Colon (tissue), 2 donors: ENCODE measurements around the gene GGT6.
"Not testable (repeated sequence)": the region's sequence is repeated elsewhere in the genome, so short reads cannot be mapped to it uniquely, and the experiment has no call there.

Source experiments
- FAIRE-seq: peaks from 2 replicates; lab custom pipeline; 2012; peaks lifted over from hg19 to GRCh38; lab: Jason Lieb, UNC
- donor health status: control.
- donor health status: control.

The GGT6 gene

DNA sequence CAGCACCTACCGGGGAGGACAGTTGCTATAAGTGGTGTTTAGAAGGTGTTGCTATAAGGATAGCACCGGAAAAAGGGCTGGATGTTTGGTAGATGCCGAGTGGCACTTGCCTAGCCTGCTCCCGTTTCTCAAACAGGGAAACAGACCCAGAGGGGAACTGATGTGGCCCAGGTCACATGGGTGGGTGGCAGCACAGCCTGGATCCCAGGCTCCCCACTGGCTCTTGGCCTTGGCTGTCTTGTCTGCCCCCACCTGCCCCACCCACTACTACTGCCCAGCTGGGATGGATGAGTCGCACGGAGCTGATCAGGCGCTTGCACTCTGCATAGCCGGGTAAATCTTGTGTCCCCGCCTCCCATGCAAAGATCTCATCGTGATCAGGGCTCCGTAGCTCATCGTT lies 31.2 kb upstream of the GGT6 start:
- FAIRE-seq, result no peak

DNA sequence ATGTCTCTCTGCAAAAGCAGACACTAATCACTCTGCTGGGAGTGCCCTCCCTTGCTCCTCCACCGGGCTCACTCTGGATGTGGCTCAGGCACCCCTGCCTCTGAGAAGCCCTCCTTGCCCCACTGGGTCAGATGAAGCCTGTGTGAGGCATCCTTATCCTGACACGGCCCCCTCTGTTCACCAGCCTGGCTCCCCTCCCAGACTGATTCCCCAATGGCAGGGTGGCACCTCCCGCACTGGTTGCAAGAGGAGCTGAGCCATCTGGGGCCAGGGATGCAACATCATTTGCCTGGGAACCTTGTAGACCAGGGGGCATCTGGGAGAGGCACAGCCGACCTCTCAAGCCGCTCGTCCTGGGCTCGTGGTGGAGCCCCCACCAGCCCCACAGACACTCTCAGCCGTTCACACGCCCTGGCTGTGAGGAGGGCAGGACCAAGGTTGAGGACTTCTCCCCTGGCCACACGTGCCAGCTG lies 30.6 kb upstream of the GGT6 start:
- FAIRE-seq, result no peak

DNA sequence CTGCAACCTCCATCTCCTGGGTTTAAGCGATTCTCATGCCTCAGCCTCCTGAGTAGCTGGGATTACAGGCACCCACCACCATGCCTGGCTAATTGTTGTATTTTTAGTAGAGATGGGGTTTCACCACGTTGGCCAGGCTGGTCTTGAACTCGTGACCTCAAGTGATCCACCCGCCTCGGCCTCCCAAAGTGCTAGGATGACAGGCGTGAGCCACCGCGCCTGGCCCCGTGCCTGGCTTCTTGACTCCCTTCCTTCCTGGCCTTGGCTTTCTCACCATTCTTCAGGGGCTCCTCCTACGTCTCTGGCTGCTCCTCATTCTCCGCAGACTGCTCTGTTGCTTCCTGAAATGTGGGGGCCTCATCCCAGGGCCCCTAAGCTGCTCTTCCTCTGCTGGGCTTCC lies 29.7 kb upstream of the GGT6 start:
- FAIRE-seq, result not testable (repeated sequence)

DNA sequence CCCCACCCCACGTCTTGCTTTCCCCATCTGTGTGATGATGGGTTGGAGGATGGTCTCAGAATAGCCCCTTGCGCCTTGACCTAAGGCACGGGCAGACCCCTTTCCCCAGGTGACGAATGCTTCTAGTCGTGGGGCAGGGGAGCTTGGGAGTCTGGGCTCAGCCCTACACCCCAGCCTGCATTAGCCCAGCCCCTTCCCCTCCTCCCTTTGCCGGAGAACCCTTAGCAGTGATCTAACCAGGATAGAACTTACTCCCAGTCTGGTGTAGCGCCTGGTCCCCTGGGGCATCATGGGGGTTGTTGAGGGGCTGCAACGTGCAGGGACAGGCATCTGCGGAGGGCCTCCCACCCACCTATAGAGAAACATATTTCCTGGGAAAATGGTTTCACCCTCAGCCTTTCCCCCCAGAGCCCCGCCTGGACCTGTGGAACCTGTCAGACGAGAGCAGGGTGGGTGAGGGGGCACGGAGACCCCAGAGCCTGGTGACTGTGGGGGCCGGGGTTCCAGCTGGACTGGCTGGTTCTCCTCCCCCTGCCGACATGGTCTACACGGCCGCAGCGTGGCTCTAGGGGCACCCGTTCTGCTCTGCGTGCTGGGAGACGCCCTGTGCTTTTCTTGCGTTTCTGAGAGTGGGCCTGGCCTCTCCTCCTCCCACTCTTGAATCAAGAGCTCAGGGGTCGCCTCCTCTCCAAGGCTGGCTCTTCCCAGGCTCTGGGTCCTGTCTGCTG lies 28.7 kb upstream of the GGT6 start:
- FAIRE-seq, result no peak

- no peak for FAIRE-seq
These were observed 28.0 kb upstream of the GGT6 start for GRCh38 chr17:4588391-4588790.

DNA sequence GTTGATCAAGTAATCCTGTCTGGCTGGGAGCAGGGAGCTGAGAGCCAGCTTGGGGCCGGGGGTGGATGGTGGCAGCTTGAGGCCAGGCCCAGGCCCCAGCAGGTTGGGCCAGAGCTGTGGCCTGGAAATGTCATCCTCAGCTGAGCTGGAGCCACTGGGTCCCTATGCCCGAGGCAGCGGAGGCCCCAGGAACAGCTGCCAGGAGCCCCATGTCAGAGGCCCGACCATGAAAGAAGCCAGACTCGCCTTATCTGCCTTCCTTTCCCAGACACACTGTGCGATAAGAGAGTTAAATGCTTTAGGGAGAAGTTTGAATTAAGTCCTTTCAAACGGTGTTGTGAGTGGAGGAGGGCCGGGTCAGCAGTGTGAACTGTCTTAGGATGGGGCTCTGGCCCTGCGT lies 27.4 kb upstream of the GGT6 start:
- FAIRE-seq, result no peak

DNA sequence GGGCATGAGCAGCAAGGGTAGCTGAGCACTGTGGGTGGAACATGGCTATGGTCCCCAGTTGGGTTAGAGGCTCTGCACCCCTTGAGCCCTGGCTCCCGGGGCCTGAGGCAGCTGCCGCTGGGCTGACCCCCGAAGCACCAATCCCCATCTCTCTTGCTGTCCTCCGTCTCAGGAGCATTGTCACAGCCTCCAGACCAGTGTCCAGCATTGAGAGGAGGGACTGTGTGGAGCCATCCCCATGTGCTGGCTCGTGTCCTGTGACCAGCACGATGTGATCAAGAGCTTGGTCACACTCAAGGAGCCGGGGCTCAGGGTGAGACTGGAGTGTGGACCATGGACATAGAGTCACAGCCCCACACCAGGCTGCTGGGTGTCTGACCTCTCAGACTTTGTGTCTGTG lies 26.8 kb upstream of the GGT6 start:
- FAIRE-seq, result no peak

GRCh38 chr17:4586043-4586442 lies 25.7 kb upstream of the GGT6 start:
- FAIRE-seq, result no peak

DNA sequence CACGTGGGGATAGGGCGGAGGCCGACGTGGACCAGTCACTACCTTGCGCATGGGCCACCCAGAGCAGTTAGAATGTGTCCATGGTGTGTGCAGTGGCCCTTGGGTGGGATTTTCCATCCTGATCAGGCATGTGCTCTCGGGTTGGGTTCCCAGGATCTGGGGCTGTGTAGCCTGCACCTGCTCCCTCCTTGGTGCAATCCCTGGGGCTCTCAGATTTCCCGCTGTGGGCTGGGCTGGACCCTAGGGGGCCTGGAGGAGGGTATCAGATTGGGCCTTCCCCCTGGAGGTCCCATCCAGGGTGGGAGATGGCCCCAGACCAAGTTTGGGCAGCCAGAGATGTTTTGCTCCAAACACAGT lies 25.2 kb upstream of the GGT6 start:
- no peak for FAIRE-seq

GRCh38 chr17:4584917-4585637 lies 24.7 kb upstream of the GGT6 start:
- FAIRE-seq, result no peak

DNA sequence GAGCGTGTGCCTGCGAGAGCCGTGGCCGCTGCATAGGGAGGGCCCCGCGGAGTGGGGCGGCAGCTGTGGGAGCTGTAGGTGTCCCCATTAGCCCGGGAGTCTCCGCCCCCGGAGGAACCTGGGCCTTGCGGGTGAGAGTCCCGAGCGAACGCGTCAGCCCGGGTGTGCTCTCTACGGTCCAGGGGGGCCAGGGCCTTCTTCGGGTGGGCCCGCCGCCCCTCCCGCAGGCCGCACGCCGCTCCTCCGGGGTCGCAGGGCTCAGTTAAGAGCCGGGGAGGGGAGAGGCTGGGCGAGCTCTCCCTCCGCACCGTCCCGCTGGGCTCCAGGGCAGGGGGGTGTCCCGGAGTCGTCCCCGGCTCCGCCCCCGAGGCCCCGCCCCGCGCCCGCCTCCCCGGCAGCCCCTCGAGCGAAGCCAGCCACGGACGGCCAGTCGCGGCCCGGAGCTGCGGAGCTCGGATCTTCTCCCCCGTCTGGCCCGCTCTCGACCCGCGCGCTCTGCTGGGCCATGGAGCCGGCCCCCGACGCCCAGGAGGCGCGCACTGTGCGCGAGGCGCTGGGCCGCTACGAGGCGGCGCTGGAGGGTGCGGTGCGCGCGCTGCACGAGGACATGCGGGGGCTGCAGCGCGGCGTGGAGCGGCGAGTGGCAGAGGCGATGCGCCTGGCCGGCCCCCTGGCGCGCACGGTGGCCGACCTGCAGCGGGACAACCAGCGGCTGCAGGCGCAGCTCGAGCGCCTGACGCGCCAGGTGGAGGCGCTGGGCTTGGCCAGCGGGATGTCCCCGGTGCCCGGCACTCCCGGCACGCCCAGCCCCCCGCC lies 23.9 kb upstream of the GGT6 start, which contains the start of gene SMTNL2:
SMTNL2 (plus strand) TSS at position 429 of the 816 bp plus-strand sequence; CDS start at position 506, 77 bp downstream.
- FAIRE-seq, result no peak

- no peak for FAIRE-seq
These were observed 23.4 kb upstream of the GGT6 start for GRCh38 chr17:4583782-4584100.

DNA sequence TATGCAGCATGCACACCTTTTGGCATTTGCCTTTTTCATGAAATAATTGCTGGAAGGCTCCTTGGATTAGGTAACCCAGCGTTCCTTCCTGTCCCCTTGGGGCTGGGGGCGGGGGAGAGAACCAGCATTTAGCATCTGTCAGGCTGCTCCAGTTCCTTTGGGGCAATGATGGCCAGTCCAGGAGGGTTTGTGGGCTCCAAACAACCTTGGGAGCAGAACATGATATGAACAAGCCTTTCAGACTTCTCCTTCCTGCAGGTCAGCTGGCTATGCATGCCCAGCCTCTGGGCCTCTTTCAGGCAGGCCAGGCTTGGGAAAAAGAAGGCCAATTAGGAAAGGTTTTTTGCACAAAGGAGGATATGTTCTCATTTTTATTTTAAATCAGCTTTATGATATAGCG lies 22.8 kb upstream of the GGT6 start:
- FAIRE-seq, result no peak

DNA sequence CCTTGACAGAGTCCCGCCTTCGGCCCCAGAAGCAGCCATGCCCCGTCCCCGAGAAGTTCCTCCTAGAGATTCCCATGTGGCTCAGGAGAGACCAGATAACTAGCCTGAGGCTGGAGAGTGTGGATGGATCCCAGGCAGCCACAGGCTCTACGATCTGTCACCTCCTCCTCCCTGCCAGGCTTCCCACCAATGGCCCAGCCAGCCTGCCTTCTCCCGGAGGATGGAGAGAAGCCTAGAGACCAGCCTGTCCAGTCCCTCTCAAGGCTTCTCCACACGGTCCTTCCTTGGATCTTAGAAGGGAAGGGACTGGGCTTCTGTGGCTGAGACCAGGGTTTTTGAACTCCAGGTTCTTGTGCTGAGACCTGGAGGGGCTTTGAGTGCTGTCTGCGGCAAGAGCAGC lies 22.3 kb upstream of the GGT6 start:
- no peak for FAIRE-seq

DNA sequence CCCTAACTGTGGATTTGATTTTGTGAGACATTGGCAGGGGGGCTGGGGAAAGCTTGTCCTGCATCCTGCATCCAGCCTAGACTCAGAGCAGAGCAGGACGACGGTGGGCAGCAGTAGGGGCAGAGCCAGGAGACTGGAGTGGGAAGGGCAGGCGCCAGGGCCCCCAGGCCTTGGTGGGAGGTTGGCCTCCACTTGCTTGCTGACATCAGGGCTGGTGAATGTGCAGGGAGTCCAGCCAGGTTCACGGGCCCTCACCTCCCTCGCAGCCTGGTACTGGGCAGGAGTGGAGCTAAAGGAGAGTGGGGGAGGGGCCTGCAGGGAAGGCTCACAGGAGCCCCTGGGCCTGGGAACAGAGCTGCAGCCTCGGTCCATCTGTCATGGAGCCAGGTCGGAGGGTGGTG lies 21.7 kb upstream of the GGT6 start:
- no peak for FAIRE-seq

GRCh38 chr17:4580291-4580690 lies 19.9 kb upstream of the GGT6 start:
- FAIRE-seq, result no peak

DNA sequence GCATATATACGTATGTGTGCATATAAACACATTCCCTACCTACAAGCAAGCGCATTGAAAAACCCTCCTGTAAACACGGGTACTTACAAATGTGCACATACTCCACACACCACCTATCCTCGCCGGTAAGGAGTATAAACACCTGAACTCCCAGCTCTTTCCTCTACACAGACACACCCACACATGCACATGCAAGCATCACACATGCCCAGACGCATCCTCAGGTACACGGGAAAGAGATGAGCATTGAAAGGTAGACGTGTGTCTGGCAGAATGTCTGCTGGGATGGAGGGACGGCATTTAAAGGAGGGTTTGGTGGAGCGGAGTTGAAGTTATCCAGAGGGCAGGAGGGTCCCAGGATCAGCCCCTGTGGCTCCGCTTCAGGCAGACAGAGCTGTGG lies 19.3 kb upstream of the GGT6 start:
- no peak for FAIRE-seq

DNA sequence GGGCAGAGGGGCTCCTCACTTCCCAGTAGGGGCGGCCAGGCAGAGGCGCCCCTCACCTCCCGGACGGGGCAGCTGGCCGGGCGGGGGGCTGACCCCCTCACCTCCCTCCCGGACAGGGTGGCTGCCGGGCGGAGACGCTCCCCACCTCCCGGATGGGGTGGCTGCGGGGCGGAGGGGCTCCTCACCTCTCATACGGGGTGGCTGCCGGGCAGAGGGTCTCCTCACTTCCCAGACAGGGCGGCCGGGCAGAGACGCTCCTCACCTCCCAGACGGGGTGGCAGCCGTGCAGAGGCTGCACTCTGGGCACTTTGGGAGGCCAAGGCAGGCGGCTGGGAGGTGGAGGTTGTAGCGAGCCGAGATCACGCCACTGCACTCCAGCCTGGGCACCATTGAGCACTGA lies 18.0 kb upstream of the GGT6 start:
- FAIRE-seq, result not testable (repeated sequence)

DNA sequence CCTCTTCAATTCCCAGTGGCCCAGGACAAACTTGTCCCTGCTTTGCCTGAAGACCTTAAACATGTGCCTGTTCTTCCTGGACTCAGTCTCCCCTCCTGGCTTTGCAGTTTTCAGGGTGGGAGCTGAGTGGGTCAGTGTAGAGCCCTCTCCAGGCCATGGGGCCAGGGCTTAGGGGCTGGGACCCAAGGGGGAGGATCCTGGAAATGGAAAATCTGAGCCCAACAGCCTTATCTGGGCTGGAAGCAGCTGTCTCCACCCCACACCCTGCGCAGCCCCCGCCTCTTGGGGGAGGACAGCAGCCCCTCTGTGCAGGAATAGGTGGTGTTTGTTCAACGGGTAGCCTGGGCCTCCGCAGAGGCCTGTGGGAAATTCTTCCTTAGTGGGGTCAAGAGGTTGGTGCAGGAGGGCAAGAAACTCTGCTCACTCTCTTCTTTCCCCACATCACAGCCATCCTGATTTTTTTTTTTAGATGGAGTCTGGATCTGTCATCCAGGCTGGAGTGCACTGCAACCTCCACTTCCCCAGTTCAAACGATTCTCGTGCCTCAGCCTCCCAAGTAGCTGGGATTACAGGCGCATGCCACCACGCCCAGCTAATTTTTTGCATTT lies 17.1 kb upstream of the GGT6 start:
- no peak for FAIRE-seq

DNA sequence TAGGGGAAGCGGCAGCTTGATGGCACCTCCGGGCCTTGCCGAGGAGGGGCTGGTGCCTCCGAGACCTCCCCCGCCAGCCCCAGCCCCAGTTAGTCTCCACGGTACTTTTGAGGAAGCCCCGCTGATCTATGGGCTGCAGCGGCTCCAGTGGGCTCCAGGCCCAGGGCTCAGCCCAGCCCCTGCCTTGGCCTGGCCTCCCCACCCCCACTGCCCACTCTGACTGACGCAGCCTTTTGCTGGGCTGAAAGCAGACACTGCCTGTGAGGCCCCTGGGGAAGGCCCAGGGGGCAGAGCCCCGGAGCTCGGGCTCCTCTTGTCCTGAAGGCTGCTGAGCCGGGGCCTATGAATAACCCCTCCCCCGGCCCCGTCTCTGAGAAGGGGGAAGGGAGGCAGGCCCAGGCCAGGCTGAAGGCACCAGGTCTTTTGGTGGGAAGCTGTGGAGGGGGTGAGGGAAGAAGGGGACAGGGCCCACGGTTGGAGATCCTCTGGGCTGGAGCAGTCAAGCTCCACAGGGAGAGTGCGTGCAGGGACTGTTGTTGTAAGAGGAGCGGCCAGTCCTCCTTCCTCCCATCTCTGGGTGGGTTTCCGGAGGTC lies 16.4 kb upstream of the GGT6 start:
- no peak for FAIRE-seq

DNA sequence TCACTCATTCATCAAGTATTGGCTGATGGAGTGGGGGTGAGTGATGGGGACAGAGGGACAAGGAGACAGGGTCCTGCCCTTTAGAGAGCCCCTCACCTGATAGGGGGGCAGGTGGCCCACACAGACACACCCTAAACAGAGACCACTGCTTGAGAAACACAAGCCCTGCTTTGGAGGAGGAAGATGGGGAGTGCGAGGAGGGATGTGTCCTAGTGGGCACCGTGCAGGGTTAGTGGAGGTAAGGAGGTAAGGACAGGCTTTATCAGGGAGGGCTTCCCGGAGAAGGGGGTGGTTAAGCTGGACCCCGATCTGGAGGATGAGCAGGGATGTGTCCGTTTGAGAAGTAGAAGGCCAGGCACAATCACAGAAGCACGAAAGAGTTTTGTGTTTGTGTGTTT lies 15.8 kb upstream of the GGT6 start:
- FAIRE-seq, result no peak

GRCh38 chr17:4574448-4575045 lies 14.2 kb upstream of the GGT6 start:
- FAIRE-seq, result no peak
